IPS-20b (cell line): ENCODE data around the gene GRK4.
"Not testable (repeated sequence)": the region's sequence is repeated elsewhere in the genome, so short reads cannot be mapped to it uniquely, and the experiment has no call there.

Experiments
- H3K27ac ChIP-seq: one replicate; pipeline ENCODE4 v1.5.1; 2013; ENCODE audit warnings: low read length
- H3K27me3 ChIP-seq: 2 replicates; pipeline ENCODE4 v1.6.1; 2013; ENCODE audit warnings: mild to moderate bottlenecking, low read length, inconsistent platforms; ENCODE audit not compliant: insufficient read depth
- H3K36me3 ChIP-seq: 2 replicates; pipeline ENCODE4 v1.6.1; 2013; ENCODE audit warnings: low read depth, mild to moderate bottlenecking, inconsistent platforms, low read length, moderate library complexity; ENCODE audit not compliant: insufficient read depth
- H3K4me1 ChIP-seq: 2 replicates; pipeline ENCODE4 v1.6.1; 2013; ENCODE audit warnings: mild to moderate bottlenecking, control low read depth, inconsistent platforms, low read length, moderate library complexity; ENCODE audit not compliant: insufficient read depth
- H3K4me3 ChIP-seq: 2 replicates; pipeline ENCODE4 v1.5.1; 2013; ENCODE audit warnings: mild to moderate bottlenecking, low read length, inconsistent platforms
- H3K9ac ChIP-seq: 2 replicates; pipeline ENCODE4 v1.6.1; 2013; ENCODE audit warnings: low read depth, mild to moderate bottlenecking, inconsistent platforms, low read length, moderate library complexity
- H3K9me3 ChIP-seq: 2 replicates; pipeline ENCODE4 v1.6.1; 2013; ENCODE audit warnings: mild to moderate bottlenecking, low read depth, low read length, inconsistent platforms; ENCODE audit not compliant: insufficient read depth

GRK4 gene

DNA sequence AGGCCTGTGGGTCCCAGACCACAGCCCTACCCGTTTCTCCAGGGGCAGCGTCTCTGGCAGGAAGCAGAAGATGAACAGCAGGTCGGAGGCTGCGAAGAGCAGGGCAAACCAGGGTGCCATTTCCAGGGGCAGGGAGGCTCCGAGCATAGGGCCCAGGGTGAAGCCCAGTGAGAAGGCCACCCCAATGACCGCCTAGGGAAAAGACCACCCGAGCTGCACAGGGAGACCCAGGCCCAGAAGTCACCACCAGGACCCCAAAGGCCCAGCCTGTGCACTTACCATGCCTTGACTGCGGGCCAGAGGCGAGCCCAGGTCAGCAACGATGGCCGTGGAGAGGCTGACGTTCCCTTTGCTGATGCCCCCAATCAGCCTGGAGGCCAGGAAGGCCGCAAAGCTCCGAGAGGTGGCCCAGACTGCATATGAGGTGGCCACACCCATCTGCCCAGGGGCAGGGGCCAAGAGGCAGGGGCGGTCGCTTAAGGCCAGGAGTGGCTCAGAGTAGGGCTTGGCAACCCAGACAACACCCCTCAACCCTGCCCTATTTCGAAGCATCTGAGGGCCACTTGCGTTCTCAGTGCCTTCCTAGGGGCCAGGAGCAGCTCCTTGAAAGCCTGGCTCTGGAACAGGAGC, 30.9 kb upstream of the GRK4 start:
- peaks cover 6% of the 10 kb centered on the region; the same call in 1 of the 2 replicates for H3K4me1 ChIP-seq

DNA sequence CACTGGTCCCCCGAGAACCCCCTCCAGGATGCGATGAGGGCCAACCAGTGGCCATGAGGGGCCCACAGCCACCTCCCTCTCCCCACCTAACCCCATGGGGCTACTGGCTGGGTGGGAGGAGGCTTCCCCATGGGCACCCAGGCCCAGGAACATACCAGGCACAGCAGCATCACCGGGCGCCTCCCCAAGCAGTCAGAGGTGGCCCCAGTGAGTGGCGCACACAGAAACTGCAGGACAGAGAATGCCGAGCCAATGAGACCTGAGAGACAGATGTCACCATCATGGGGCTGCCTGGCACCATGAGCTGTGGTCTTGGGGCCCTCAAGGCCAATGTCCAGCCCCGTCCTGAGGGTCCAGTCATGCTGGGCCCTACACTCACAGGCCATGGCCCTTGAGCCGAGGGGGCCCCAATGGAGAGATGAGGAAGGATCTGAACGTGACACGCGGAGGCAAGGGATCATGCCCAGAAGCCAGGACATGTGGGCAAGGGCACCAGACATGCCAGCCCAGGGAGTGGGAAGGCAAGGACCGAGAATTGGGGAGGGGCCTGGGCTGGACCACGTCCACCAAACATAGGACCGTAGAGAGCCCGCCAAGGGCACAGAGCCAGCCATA, 30.3 kb upstream of the GRK4 start:
- Histone ChIP-seq H3K4me3 (peak overlapping the region; percentile 72; the same call in 1 of the 2 replicates), H3K36me3 (peaks cover 57% of the 10 kb centered on the region), H3K4me1 (peaks cover 8% of the 10 kb centered on the region; the same call in 1 of the 2 replicates), H3K9me3 (no peaks in the 10 kb centered on the region), H3K9ac (peak overlapping the region; percentile 61; the same call in 1 of the 2 replicates), H3K27me3 (no peaks in the 10 kb centered on the region), H3K27ac (no peak overlapping the region)

More for the DNA sequence above, 30.9 kb upstream of the GRK4 start:
- Histone ChIP-seq H3K9me3 (no peaks in the 10 kb centered on the region), H3K27me3 (no peaks in the 10 kb centered on the region), H3K9ac (no peak overlapping the region), H3K4me3 (no peak overlapping the region), H3K36me3 (peaks cover 57% of the 10 kb centered on the region), H3K27ac (no peak overlapping the region)

DNA sequence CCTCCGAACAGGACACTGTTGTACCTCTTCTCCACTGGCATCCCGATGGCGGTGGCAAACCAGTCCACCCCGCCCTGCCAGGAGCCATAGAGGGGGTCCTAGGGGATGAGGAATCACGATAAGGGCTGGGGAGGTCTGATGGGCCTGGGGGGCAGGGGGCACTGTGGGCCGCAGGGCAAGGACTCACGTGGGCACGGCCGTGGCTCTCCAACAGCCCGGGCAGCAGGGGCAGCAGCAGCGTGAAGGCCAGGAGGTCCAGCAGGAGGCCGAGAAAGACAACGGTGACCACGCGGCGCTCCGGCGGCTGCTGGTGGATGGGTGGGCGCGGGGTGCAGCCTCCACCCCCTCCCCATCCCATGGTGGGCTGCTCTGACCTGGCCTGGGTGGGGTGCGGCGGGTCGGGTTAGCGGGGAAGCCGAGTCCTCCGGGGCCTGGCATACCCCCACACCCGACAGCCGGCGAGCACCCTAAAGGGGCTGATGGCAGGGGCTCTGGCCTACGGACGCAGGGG, 29.8 kb upstream of the GRK4 start:
- peak overlapping the region; percentile 72; the same call in 1 of the 2 replicates for H3K4me3 ChIP-seq
- H3K4me1 ChIP-seq, result peaks cover 8% of the 10 kb centered on the region; the same call in 1 of the 2 replicates
- H3K27ac ChIP-seq, result no peak overlapping the region
- H3K36me3 ChIP-seq, result peaks cover 59% of the 10 kb centered on the region
- no peaks in the 10 kb centered on the region for H3K9me3 ChIP-seq
- no peaks in the 10 kb centered on the region for H3K27me3 ChIP-seq
- H3K9ac ChIP-seq, result peak overlapping the region; percentile 61; the same call in 1 of the 2 replicates

DNA sequence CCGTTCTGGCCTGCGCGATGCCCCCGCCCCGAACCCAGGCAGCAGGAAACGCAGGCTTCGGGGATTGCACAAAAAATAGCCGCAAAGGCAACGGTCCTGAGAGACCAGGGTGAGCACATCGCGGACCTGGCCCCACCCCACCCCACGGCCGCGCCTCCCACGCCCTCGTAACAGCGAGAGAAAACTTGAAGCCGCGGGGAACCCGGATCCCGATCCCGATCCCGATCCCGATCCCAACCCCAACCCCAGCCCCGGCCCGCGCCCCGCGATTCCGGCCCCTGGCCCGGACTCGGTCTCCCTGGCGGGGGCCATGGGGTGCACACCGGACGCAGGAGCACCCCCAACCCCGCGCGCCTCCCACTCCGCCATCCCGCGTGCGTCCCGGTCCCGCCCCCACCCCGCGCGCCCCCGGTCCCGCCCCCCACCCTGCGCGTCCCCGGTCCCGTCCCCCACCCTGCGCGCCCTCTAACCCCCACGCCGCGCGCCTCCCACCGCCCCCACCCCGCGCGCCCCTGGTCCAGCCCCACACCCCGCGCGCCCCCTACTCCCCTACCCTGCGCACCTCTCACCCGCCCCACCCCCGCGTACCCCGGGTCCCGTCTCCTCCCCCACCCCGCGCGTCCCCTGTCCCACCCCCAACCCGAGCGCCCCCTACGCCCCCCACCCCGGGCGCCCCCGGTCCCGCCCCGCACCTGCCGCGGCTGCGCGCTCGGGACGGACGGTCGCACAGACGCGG, 29.1 kb upstream of the GRK4 start:
- no peaks in the 10 kb centered on the region for H3K27me3 ChIP-seq
- peak overlapping the region; percentile 95; the same call in 1 of the 2 replicates for H3K4me3 ChIP-seq
- H3K9ac ChIP-seq, result peak overlapping the region; percentile 61; the same call in 1 of the 2 replicates
- H3K27ac ChIP-seq, result no peak overlapping the region
- H3K36me3 ChIP-seq, result peaks cover 59% of the 10 kb centered on the region
- peaks cover 8% of the 10 kb centered on the region; the same call in 1 of the 2 replicates for H3K4me1 ChIP-seq
- H3K9me3 ChIP-seq, result no peaks in the 10 kb centered on the region

DNA sequence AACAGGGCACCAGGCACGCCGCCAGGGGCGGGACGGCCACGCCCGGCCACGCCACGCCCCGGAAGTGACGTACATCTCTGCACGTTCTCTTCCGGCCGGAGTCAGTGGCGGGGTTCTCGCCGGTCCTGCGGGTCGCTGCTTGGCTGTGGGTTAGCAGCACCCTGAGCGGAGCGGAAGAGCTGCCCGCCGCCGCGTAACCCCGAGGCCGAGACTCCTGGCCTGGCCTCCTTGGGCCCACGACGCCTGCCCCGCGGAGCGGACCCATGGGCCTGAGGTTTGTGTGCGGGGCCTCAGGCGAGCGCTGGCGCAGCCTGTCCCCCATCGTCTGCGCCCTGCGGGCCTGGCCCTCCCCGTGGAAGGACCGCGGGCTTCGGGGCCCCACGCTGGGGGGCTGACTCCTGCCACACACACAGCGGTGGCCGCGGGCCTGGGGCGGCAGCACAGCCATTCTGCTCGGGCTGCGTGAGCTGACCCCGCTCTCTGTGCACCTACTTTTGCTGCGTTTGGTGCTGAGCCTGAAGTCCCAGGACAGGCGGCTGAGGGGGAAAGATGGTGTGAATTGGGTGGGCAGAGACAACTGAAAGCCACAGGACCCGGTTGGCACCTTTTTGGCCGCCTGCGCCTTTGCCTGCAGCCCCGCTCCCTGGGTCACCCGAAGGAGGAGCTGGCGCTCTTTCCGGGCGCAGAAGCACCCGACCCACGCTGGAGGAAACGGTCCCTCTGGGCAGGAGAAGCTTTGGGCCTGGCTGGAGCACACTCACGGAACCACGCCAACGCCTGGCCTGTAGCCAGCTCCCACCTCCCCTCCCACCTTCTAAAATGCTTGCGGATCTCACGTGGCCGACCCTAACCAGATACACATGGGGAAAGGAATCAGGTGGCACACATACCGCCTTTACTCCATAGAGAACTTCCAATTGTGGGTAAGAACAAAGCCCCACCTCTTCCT, 28.3 kb upstream of the GRK4 start:
- Histone ChIP-seq H3K9me3 (no peaks in the 10 kb centered on the region), H3K27me3 (no peaks in the 10 kb centered on the region), H3K36me3 (peaks cover 59% of the 10 kb centered on the region), H3K9ac (peak overlapping the region; percentile 93), H3K4me3 (peak overlapping the region; percentile 95), H3K4me1 (peaks cover 8% of the 10 kb centered on the region; the same call in 1 of the 2 replicates), H3K27ac (peak overlapping the region; percentile 36)

DNA sequence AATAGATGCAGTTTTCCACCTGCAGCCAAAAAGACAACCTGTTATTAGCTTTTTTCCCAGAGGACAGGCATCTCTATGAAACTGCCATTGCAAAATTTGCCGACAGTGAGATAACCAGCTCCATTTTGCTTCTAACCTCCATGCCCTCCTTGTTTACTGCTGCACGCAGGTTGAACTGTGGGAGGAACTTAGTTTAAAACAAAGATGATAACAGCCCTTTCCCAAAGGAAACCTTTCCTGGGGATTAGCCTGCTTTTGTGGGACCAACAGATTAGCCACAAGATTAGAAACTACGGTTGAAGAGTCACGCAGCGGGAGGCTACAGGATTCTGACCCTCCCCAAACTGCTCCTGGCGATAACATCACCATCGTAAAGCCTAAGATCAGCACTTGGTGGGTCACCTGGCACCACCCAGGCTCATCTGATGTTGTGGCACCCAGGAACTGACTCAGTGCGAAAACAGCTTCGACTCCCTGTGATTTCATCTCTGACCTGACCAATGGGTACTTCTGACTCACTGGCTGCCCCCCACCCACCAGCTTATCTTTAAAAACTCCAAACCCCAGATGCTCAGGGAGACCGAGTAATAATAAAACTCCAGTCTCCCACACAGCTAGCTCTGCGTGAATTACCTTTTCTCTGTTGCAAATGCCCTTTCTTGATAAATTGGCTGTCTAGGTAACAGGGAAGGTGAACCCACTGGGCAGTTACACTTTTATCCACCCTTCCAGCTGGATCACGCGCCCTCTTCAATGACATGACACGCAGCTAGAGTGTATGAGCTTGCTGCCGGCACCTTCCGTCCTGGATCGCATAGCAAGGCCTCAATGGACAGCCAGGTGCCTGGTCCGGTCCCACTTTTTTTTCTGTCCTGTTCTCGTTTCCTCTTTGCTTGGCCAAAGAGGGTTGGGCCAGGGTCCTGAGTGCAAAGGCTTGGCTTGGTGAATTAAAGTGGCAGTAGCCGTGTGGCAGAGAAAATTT, 27.3 kb upstream of the GRK4 start:
- H3K36me3 ChIP-seq, result peaks cover 61% of the 10 kb centered on the region
- H3K27me3 ChIP-seq, result no peaks in the 10 kb centered on the region
- H3K9ac ChIP-seq, result peak overlapping the region; percentile 93
- no peaks in the 10 kb centered on the region for H3K9me3 ChIP-seq
- peak overlapping the region; percentile 95 for H3K4me3 ChIP-seq
- H3K4me1 ChIP-seq, result peaks cover 8% of the 10 kb centered on the region; the same call in 1 of the 2 replicates
- H3K27ac ChIP-seq, result no peak overlapping the region

DNA sequence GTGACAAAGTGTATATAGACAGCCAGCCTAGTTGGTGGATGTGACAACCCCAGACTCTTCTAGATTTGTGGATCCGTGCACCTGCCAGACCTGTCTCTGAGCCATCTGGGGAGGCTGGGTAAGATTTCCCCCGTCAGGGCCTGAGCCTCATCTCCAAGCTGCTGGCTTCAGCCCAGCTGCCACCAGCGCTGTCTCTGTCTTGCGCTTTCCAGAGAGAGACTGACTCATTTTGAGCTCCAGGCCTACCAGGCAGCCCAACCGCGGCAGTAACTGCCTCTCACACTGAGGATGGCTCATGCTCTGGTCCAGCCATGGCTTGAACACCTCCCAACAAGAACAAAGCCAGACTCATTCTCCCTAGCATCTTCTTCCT, 26.6 kb upstream of the GRK4 start:
- H3K36me3 ChIP-seq, result peaks cover 61% of the 10 kb centered on the region
- H3K4me1 ChIP-seq, result peaks cover 8% of the 10 kb centered on the region; the same call in 1 of the 2 replicates
- H3K4me3 ChIP-seq, result no peak overlapping the region
- no peak overlapping the region for H3K9ac ChIP-seq
- no peaks in the 10 kb centered on the region for H3K27me3 ChIP-seq
- no peaks in the 10 kb centered on the region for H3K9me3 ChIP-seq
- no peak overlapping the region for H3K27ac ChIP-seq

DNA sequence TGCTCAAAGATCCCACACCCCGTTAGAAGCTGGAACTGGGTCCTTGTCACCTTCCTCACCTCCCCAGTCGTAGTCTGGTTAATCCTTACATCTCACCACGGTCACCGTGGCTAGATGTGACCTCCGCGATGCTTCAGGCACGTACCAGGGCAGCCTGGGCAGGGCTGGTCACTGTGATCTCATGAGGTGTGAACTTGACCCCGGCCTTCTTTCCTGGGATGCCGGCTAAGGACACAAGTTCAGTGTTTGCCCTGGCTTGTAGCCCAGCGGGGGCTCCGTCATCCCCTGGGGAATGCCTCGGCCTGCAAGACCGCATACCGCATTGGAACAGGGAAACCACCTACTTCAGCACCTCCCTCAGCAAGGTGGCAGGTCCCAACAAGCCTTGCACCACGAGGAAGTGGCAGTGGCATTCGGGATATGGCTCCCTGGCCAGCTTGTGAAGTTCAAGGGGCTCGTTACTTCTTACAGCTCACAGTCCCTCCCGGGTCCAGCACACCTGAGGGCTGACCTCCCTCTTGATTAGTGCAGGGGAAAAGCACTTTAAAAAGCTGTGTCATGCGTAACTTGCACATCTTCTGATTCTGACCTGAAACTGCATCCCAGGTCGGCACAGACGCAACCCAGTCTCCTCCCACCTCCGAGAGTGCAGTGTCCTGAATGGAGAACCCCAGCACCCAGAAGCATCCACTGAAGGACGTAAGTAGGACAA, 26.1 kb upstream of the GRK4 start:
- no peak overlapping the region for H3K9ac ChIP-seq
- peaks cover 8% of the 10 kb centered on the region; the same call in 1 of the 2 replicates for H3K4me1 ChIP-seq
- no peak overlapping the region for H3K27ac ChIP-seq
- no peaks in the 10 kb centered on the region for H3K9me3 ChIP-seq
- H3K36me3 ChIP-seq, result peaks cover 61% of the 10 kb centered on the region
- H3K4me3 ChIP-seq, result no peak overlapping the region
- no peaks in the 10 kb centered on the region for H3K27me3 ChIP-seq

DNA sequence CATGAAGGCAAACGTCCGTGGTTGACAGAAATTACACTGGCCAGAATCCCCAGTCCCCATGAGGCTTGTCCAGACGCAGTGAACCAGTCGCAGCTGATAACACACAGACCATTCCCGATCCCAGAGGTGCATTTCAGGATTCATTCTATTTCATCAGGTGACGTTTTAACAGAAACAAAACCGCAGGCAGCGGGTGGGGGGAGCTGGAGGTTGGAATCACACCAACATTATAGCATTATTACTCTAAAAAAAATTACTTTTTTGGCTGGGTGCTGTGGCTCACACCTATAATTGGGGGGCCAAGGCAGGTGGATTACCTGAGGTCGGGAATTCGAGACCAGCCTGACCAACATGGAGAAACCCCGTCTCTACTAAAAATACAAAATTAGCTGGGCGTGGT, 25.4 kb upstream of the GRK4 start:
- Histone ChIP-seq H3K27ac (no peak overlapping the region), H3K9me3 (no peaks in the 10 kb centered on the region), H3K36me3 (peaks cover 65% of the 10 kb centered on the region), H3K4me3 (no peak overlapping the region), H3K27me3 (no peaks in the 10 kb centered on the region), H3K9ac (no peak overlapping the region), H3K4me1 (peaks cover 8% of the 10 kb centered on the region; the same call in 1 of the 2 replicates)

DNA sequence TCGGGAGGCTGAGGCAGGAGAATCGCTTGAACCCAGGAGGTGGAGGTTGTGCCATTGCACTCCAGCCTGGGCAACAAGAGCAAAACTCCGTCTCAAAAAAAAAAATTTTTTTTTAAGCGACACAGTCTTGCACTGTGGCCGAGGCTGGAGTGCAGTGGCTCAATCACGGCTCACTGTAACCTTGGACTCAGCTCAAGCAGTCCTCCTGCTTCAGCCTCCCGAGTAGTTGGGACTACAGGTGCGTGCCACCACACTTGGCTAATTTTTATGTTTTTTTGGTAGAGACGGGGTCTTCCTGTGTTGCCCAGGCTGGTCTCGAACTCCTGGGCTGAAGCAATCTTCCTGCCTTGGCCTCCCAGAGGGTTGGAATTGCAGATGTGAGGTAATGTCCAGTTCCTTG, 25.0 kb upstream of the GRK4 start:
- not testable (repeated sequence) for H3K9ac ChIP-seq, H3K27ac ChIP-seq, H3K4me3 ChIP-seq, H3K27me3 ChIP-seq, H3K4me1 ChIP-seq, H3K9me3 ChIP-seq
- peaks cover 69% of the 10 kb centered on the region for H3K36me3 ChIP-seq
